ENCODE measurements around the gene MDH1.
"Not testable (repeated sequence)": the region's sequence is repeated elsewhere in the genome, so short reads cannot be mapped to it uniquely, and the experiment has no call there.

The MDH1 gene

DNA sequence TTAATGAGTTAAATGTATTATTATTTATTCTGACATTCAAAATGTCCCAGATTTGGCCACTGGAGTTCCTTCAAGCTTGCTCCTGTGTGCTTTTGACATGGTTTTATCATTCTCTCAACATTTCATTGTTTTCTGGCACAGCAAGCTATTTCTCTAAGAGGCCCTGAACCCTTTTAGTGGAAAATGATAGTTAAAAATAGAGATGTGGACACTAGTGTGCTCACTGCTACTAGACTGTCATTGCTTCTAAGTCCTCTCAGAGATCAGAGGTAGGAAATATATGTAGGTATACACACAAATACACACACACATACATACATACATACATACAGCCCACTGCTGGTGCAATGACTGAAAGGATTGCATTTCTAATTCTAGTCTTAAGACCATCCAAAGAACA is 26.0 kb upstream of the MDH1 start:
- no peak for DNase-seq (ENCODE audit: low spot score)
- TF ChIP-seq, protein P1, sequence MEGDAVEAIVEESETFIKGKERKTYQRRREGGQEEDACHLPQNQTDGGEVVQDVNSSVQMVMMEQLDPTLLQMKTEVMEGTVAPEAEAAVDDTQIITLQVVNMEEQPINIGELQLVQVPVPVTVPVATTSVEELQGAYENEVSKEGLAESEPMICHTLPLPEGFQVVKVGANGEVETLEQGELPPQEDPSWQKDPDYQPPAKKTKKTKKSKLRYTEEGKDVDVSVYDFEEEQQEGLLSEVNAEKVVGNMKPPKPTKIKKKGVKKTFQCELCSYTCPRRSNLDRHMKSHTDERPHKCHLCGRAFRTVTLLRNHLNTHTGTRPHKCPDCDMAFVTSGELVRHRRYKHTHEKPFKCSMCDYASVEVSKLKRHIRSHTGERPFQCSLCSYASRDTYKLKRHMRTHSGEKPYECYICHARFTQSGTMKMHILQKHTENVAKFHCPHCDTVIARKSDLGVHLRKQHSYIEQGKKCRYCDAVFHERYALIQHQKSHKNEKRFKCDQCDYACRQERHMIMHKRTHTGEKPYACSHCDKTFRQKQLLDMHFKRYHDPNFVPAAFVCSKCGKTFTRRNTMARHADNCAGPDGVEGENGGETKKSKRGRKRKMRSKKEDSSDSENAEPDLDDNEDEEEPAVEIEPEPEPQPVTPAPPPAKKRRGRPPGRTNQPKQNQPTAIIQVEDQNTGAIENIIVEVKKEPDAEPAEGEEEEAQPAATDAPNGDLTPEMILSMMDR (IDR thresholded peaks at IDR 0.05; ENCODE audit: extremely low read depth, missing control alignments): no peak

DNA sequence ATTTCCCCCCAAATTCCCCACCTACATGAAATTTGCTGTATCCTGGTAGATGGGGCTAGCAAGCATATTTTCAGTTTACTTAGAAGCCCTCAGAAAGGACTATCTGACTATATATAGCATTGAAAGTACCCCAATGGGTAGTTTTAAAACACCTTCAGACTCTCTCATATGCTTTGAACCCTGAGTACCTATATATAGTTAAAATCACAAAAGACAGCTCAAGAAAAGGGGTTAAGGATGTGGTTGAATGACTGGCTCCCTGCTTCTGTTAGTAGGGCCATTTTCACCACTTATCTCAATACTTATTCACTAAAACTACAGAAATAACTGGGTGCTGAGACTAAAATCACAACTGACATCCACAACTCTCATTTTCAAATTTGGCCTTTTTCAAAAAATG is 19.0 kb upstream of the MDH1 start:
- TF ChIP-seq, protein P1 (IDR thresholded peaks at IDR 0.05; ENCODE audit: extremely low read depth, missing control alignments): no peak
- peak; percentile 21 for DNase-seq (ENCODE audit: low spot score)

DNA sequence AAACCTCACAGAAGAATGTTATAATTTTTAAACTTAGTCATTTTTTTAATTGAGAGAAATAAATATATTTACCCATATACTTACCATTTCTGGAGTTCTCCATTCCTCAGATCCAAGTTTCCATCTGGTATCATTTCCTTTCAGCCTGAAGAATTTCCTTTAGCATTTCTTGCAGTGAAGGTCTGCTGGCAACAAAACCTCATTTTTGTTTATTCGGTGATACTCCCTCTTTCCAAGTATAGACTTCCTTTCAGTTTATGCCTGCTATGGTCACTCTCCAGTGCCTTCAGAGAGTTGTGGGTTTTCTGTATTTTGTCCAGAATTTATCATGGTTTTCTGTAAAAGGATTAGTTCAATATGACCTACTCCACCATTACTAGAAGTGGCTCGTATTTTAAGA is 17.5 kb upstream of the MDH1 start:
- TF ChIP-seq, protein P1 (IDR thresholded peaks at IDR 0.05; ENCODE audit: extremely low read depth, missing control alignments): no peak
- DNase-seq (ENCODE audit: low spot score): no peak

DNA sequence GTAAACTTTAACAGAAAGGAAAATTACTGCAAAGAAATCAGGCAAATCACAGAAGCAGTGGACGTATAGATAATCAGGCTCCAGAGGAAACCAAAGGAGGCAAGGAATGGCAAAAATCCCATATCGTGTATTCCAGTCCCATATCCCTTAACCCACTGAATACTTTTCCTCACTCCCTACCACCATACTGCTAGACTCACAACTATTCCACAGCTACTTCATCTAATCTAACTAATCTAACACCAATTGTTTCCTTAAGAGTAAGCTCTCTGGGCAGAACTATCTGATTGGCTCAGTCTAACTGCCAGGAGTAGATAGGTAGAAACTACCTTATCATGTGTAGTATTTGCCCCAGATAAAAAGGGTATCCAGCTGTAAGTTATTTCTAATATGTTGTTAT is 16.8 kb upstream of the MDH1 start:
- TF ChIP-seq, protein P1 (IDR thresholded peaks at IDR 0.05; ENCODE audit: extremely low read depth, missing control alignments): no peak
- no peak for DNase-seq (ENCODE audit: low spot score)

DNA sequence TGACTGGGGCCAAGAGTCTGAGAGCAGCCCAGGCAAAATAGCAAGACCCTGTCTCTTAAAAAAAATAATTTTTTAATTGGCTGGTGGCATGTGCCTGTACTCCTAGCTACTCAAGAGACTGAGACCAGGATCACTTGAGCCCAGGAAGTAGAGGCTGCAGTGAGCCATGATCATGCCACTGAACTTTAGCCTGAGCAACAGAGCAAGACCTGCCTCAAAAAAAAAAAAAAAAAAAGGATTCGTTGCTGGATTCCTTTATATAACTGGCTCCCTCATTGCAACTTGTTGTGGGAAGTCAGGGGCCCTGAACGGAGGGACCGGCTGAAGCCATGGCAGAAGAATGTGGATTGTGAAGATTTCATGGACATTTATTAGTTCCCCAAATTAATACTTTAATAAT is 15.7 kb upstream of the MDH1 start:
- not testable (repeated sequence) for DNase-seq (ENCODE audit: low spot score)

DNA sequence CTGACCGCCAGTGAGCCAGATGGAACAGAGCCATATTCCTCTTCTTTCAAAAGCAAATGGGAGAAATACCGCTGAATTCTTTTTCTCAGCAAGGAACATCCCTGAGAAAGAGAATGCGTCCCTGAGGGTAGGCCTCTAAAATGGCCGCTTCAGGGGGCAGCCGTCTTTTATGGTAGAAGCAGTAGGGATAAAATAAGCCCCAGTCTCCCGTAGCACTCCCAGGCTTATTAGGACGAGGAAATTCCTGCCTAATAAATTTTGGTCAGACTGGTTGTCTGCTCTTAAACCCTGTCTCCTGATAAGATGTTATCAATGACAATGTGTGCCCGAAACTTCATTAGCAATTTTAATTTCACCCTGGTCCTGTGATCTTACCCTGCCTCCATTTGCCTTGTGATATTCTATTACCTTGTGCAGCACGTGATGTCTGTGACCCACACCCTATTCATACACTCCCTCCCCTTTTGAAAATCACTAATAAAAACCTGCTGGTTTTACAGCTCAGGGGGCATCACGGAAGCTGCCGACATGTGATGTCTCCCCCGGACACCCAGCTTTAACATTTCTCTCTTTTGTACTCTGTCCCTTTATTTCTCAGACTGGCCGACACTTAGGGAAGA is 14.9 kb upstream of the MDH1 start:
- DNase-seq (ENCODE audit: low spot score): not testable (repeated sequence)

DNA sequence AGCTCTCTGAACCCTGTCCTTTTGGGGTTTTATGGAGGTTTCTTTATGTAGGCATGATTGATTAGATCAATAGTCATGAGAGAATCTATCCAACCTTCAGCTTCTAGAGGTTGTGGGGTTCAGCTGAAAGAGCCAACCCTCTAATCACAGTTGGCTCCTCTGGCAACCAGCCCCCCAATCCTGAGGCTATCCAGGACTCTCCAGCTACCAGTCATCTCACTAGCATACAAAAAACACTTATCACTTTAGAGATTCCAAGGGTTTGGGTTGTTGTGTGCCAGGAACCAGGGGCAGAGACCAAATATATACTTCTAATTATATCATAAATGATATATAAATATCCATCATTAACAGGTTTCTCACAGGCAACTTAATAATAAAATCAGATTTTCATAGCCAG is 12.2 kb upstream of the MDH1 start:
- no peak for DNase-seq (ENCODE audit: low spot score)
- TF ChIP-seq, protein P1 (IDR thresholded peaks at IDR 0.05; ENCODE audit: extremely low read depth, missing control alignments): no peak

DNA sequence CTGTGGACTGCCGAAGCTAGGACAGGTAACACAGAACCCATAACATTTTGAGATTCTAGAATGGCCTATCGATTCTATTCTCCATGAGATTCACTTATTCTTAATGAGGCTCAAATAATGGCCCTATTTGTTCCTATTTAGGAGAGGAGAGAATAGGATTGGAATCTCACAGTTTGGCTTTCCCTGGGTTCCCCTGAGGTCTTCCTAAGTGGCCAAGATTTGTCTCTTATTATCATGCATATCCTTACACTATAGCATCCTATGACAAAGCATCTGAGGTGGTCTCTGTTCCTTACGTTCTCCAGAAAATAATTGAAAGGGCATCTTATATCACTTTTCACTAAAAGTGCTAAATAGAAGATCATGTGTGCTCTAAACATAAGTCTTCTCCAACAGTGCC is 10.0 kb upstream of the MDH1 start:
- TF ChIP-seq, protein P1 (IDR thresholded peaks at IDR 0.05; ENCODE audit: extremely low read depth, missing control alignments): no peak
- no peak for DNase-seq (ENCODE audit: low spot score)
